NCI-H446 treated with DMSO at 0.1 percent for 48 hours (cell line): ENCODE results near the gene DPF1.

Experiments used
- DNase-seq: peaks from one replicate; lab custom pipeline; 2025; lab: John Stamatoyannopoulos, UW

The DPF1 gene

GRCh38 chr19:38221421-38221820 lies 2.6 kb downstream of the DPF1 start:
- no peak for DNase-seq

- no peak for DNase-seq
Observed at GRCh38 chr19:38219221-38219620, 4.8 kb downstream of the DPF1 start.

GRCh38 chr19:38218204-38218603 lies 5.8 kb downstream of the DPF1 start:
- no peak for DNase-seq

GRCh38 chr19:38216785-38217641 lies 7.0 kb downstream of the DPF1 start:
- DNase-seq = no peak

GRCh38 chr19:38213911-38214625 lies 10.0 kb downstream of the DPF1 start:
- DNase-seq = no peak

GRCh38 chr19:38213469-38213868 lies 10.6 kb downstream of the DPF1 start:
- no peak for DNase-seq

GRCh38 chr19:38211766-38212165 lies 12.3 kb downstream of the DPF1 start:
- DNase-seq = no peak

- no peak for DNase-seq
Observed at GRCh38 chr19:38211151-38211591, 12.9 kb downstream of the DPF1 start.

GRCh38 chr19:38210458-38210987 lies 13.5 kb downstream of the DPF1 start:
- no peak for DNase-seq

GRCh38 chr19:38209671-38210457 lies 14.2 kb downstream of the DPF1 start:
- DNase-seq = no peak

- DNase-seq = no peak
Observed at GRCh38 chr19:38209152-38209551, 14.9 kb downstream of the DPF1 start.

GRCh38 chr19:38208571-38208970 lies 15.5 kb downstream of the DPF1 start:
- no peak for DNase-seq

- no peak for DNase-seq
Observed at GRCh38 chr19:38207543-38207942, 16.5 kb downstream of the DPF1 start.

- DNase-seq = no peak
Observed at GRCh38 chr19:38206928-38207327, 17.1 kb downstream of the DPF1 start.

GRCh38 chr19:38206006-38206745 lies 17.8 kb downstream of the DPF1 start:
- DNase-seq = no peak

- DNase-seq = no peak
Observed at GRCh38 chr19:38204728-38205127, 19.3 kb downstream of the DPF1 start.

- DNase-seq = no peak
Observed at GRCh38 chr19:38204096-38204495, 19.9 kb downstream of the DPF1 start.

GRCh38 chr19:38203197-38203596 lies 20.8 kb downstream of the DPF1 start:
- no peak for DNase-seq

- DNase-seq = no peak
Observed at GRCh38 chr19:38202504-38202903, 21.5 kb downstream of the DPF1 start.

- no peak for DNase-seq
Observed at GRCh38 chr19:38201731-38202130, 22.3 kb downstream of the DPF1 start.

GRCh38 chr19:38199340-38199739 lies 24.7 kb downstream of the DPF1 start:
- DNase-seq = no peak
